GM21526 (cell line): ENCODE data around the gene KCTD12.

ENCODE experiments used
- ATAC-seq: cut with Tn5 transposase; IDR thresholded peaks from one replicate; pipeline ENCODE4 v1.9.1; 2021; ENCODE audit warnings: moderate library complexity; ENCODE audit not compliant: unreplicated experiment, low FRiP score

Gene KCTD12

DNA sequence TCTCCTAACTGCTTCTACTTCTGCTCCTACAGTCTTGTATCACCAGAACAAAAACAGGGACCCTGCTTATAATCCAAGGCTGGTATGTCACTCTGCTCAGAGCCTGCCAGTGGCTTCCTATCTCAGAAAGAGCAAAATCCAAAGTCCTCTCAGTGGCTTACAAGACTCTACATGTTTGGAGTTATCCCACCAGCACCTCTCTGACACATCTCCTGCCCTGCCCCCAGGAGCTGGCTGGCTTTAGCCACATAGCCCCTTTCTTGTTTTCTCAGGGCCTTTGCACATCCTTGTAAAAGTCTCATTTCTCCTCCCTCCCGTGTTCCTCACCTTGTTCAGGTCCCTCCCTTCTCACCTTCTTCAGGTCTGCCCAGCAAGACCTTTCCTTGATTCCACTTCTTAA is 2.2 kb upstream of the KCTD12 start:
- no peak for ATAC-seq

DNA sequence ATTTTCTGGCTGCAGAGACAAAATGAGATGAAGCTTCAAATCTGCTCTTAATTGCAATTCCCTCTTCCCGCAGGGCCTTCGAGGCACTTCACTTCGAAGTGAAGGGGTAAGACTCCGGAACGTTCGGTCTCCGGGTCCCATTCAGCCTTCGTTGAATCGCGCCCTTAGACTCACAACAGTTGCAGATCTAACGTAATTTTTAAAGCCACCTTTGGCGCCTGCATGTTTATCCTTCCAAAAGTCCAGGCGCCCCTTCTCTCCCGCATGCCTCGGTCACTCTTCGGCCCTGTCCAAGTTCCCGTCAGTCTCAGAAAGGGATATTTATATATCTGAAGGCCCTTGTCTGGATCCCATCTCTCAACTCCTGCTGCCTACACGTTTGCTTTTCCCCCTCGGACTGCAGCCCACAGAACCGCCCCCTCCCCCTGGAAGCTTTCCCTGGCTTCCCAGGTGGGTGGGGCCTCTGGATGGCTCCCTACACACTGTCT is 915 bp upstream of the KCTD12 start:
- ATAC-seq, result no peak

DNA sequence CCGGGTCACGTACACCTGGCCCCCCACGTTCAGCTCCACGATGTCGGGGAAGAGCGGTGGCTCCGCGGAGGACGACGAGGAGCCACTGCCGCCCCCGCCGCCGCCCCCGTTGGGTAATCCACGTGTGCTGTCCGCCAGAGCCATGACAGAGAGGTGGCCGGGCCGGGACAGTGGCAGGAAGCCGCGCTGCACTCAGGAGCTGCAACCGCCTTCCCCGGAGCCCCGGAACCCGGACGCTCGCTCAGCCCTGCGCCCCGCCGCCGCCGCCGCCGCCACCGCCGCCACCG is 257 bp downstream of the KCTD12 start:
- ATAC-seq, result no peak

DNA sequence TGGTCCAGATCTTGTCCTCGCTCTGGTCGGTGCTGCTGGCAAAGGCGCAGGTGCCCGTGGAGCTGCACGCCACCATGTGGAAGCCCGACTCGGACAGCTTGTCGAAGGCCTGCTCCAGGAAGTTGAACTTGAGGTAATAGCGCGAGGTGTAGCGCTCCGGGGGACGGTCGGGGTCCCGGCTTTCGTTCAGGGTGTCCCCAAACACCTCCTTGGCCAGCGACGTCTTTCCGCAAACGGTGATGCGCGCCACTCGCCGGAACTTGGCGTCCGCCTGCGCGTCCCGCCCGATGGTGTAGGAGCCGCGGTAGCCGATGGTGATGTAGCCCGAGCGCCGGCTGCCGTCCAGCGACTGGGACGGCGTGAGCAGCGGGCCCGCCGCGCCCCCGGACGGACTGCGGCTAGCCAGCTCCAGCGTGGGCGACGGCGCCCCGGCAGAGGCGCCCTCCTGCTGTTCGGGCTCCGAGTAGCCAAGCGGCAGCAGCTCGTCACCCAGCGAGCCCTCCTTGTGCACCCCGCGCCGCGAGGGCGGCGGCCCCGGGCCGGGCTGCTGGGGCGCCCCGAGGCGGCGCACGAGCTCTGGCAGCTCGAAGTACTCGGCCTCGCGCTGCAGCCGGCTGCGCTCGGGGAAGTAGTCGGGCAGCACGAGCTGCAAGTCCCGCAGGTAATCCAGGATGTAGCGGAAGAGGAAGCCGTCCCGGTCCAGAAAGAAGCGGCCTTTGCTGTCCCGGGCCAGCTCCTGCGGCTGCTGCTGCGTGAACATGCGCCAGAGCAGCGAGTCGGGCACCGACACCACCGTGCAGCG is 801 bp downstream of the KCTD12 start:
- ATAC-seq, result peak; percentile 48

DNA sequence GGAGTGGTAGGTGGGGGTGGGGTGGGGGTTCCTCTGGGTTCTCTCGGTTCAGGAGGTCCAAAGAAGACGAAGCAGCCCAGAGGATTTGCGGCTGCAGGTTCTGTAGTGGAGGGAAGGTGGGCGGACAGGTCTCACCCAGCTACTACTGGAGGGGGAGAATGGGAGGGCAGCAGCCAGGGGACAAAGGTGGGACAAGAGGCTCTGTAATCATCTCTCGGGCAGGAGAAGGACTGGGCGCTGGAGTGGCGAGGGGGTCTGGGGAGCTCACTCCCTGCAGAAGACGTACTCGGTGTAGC is 1.4 kb downstream of the KCTD12 start:
- no peak for ATAC-seq

DNA sequence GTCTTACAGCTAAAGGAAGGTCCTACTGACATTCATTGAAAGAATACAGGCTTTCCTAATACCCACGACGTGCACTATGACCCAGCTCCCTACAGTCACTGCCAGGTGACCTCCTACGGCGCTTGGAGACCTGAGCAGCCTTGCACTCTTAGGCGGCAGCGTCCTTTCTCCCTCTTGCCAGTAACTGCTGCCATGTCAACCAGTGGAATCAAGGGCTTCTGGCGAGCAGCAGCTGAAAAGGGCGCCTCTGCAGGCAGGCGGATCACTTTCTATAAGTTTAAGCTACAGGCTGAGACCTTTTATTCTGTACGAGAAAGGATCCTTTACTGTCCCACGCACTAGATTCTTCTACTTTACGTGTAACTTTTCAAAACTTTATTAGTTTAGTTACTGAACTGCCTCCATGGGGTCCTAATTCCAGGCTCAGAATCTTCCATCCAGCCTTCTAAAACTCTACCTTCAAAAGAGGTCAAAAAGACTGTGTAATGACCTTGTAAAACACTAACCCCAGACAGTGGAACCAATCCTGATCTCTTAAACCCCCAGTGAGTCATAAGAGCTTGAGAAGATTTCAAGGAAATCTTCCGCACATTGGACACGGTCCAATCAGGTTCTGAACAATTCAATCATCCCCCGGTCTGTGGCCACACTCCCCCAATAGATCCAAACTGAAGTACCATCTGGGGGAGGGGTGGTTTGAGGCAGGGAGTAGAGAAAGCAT is 1.9 kb downstream of the KCTD12 start:
- no peak for ATAC-seq

DNA sequence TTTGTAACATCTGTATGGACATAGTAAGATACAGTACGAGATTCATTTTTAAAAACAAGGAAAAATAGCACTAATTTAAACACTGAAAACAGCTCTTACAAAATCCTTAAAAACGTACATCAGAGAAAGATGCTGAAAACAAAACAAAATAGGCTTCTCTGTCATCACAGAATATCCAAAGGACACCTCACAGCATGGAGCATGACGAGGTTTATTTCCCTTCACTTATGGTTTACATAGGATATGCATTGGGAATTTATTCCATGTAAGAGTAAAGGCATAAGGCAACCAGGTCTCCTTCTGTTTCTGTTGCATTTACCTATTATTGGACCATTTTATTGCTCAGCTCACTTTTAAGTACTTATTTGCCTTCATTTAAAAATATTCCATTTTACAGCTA is 3.0 kb downstream of the KCTD12 start:
- ATAC-seq, result no peak

DNA sequence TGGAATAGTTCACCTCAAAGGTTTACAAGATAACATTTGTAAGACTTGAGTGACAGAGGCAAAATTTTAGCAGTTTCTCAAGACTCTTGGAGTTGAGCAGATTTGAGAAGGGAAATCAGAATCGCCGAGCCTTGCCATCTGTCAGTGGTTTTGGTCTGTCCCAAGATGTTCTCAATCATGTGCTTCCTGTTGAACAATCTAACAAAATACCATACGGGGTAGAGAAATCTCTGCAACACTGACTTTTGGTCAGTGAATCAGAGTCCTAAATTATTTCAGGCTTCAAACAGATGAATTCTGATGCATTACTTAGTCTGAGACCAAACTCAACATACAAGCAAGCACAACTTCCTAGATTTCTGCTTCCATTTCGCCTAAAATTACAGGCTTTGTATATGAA is 3.8 kb downstream of the KCTD12 start:
- no peak for ATAC-seq

DNA sequence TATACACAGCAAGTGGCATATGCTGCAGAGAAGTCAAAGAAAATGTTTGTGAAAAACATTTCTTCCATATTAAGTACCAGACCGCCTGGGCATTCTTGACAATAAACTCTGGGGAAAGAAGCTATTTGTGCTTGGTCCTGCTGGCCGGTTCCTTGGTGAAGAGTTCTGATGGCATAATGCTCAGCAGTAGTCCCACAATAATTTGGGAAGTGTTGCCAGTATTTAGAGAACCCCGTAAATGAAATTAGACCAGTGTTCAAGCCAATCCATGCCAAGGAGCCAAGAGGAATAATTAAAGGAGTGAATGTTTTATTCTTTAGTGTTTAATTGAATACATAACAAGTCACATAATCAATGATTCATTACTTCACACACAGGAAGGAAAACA is 6.3 kb downstream of the KCTD12 start:
- peak; percentile 27 for ATAC-seq

DNA sequence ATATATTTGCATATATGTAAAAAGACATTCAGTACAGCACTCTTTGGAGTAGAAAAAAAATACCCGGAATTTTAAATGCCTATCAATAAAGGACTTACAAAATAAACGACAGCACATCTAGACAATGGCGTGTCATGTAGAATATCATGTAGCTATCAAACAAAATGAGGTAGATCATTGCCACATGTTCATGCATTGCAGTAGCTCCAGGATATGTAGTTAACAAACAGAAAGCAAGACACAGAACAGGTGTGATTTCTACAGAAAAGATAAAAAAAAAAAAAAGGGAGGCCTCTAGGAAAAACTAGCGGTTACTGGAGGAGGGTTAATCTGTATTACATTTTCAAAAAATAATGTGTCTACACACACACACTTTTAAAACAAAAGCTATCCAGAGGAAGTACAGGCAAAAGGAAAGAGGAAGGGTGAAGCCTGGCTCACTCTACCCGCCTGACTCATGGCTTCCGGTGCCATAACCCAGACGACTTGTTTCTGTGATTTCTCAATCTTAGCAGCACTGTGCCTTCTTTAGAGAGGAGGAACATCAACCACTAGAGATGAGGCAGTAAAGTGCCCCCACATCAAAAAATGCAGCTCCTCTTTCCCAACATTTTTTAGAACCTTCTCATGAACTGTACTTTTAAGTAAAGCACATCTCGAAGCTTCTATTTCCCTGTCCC is 6.9 kb downstream of the KCTD12 start:
- ATAC-seq, result peak; percentile 95

DNA sequence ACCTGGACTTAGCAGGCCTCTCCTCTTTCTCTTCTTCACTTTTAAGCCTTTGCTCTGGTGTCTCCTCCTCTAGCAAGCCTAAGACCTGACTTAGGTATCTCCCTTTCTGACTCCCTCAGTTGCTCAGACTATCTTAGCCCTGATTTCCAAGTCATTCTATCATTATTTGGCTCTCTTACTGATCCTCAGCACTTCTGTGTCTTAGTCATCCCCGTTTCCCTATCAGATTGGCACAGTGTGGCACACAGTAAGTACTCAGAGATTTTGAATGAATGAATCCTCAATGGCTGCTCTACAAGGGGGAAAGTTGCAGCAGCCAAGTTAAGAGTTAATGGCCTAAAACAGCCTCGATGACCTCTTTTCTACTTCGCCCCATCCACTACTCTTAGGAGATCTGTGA is 8.2 kb downstream of the KCTD12 start:
- ATAC-seq, result no peak

DNA sequence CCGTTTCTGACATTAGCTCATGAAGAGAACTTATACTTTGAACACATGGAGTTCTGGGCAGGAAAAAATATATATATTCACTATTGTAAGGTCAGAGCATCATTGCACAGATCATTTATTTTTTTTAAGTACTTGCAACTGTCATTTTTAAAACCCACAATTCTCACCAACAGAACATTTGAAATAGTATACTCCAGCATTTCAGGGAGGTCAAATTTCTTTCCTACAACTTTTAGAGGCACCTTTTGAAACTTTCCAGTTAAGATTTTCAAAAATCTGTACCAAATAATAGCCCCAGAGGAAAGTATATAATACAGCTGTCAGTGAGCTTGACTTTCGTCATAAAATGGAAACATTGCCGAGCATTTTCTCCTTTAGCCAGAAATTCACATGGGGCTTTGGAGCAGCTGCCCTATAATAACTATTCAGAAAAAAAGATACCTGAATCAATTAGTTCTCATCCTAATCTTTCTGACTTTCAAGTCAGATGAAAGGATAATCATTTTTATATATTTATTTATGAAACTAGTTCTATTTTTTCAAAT is 10.9 kb downstream of the KCTD12 start:
- ATAC-seq, result no peak

DNA sequence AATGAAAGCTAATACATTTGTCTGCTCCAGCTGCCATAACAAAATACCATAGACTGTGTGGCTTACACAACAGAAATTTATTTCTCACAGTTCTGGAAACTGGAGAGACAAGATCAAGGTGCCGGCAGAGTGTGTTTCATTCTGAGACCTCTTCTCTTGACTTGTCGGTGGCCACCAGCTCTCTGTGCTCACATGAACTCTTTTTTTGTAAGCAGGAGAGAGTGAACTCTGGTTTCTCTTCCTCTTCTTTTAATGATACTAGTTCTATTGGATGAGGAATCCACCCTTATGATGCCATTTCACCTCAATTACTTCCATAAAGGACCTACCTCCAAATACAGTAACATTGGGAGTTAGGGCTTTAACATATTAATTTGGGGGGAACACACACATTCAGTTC is 11.7 kb downstream of the KCTD12 start:
- peak; percentile 87 for ATAC-seq

DNA sequence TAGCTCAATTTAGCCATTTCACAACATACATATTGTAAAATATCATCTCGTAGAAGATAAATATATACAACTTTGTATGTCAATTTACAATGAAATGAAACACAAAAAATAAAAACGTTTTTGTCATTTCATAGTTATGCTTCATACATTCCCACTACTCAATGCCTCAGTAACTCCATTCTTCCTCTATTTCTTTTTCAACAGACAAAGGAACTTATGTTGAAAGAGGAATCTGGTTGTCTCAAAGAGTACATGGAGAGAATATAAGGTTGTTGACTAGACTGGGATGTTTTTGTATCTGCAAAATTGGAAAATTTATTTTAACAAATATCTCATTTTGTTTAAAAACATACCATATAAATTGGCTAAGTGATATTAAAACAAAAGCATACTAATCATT is 12.8 kb downstream of the KCTD12 start:
- ATAC-seq, result no peak

DNA sequence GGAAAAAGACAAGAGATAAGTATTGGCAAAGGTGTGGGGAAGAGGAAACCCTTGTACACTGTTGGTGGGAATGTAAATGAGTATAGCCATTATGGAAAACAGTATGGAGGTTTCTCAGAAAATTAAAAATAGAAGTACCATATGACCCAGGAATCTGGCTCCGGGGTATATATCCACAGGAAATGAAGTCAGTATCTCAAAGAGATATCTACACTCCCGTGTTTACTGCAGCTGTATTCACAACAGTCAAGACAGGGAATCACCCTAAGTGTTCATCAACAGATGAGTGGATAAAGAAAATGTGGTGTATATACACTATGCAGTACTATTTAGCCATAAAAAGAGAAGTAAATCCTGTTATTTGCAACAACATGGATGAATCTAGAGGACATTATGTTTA is 13.5 kb downstream of the KCTD12 start:
- ATAC-seq, result no peak

DNA sequence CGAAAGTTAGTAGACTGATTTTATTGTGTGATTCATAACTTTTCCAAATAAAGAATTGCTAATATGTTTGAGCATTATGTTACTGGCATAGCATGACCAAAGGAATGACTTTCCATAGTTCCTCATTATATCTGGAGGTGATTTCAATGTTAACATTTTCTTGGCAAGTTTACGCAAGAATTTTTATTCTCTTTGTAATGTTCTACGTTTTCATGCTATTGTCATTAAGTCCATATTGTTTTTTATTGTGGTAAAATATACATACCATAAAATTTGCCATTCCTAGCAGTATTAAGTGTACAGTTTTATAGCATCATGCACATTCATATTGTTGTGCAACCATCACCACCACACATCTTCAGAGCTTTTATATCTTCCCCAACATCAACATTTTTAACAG is 14.8 kb downstream of the KCTD12 start:
- no peak for ATAC-seq

DNA sequence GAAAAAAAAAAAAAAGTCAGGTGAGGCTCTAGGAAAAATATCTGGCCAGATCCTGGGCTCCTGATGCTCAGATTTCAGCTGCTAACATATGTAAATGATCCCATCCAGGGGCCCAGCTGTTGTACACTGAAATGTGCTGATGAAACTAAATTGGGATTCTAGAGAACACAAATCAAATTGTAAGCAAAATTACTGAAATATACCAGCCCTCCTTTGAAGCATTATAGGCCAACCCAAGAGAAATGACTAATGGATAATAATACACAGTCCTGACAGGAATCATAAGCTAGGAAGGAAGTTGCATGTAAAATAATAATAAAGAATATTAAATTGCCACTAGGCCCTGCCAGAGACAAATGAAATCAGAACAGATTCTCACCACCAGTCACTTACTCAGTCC is 17.8 kb downstream of the KCTD12 start:
- no peak for ATAC-seq

DNA sequence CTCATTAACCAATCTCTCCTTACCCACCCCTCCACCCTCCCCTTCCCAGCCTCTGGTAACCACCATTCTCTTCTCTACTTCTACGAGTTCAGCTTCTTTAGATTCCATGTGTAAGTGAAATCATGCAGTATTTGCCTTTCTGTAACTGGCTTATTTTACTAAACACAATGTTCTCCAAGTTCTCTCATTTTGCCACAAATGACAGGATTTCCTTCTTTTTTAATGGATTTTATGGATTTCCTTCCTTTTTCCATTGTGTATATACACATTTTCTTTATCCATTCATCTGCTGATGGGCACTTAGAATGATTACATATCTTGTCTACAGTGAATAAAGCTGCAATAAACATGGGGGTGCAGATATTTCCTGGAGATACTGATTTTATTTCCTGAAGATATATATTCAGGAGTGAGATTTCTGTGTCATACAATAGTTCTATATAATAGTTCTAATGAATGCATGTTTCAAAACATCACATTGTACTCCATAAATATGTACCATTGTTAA is 20.2 kb downstream of the KCTD12 start:
- no peak for ATAC-seq

DNA sequence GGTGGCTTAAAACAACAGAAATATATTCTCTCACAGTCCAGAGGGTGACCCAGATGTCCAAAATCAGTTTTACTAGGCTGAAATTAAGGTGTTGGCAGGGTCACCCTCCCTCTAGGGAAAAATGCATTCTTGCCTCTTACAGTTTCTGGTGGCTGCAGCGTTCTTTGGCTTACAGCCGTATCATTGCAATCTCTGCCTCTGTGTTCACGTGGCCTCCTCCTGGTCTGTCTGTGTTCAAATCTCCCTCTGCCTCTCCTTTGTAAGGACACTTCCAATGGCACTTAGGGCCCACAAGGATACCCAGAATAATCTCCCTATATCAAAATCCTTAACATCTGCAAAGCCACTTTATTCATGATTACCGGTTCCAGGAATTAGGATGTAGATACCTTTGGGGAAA is 21.1 kb downstream of the KCTD12 start:
- no peak for ATAC-seq

DNA sequence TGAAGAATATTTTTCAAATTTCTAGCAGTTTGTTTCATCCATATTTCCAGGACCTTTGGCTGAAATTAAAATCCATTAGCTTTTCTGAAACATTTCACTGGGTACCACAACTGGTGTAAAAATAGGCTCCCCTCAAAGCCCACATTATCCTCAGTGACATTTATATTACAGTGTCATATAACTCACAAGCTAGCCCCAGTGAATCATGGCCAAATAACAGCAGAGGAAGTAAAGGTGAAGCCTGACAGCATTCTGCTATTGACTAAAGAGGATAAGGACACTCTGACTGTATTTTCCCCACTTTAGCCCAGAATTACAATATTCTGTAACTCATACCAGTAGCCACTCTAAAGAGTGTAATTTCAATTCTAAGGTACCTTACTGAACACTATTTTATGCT is 21.9 kb downstream of the KCTD12 start:
- no peak for ATAC-seq

DNA sequence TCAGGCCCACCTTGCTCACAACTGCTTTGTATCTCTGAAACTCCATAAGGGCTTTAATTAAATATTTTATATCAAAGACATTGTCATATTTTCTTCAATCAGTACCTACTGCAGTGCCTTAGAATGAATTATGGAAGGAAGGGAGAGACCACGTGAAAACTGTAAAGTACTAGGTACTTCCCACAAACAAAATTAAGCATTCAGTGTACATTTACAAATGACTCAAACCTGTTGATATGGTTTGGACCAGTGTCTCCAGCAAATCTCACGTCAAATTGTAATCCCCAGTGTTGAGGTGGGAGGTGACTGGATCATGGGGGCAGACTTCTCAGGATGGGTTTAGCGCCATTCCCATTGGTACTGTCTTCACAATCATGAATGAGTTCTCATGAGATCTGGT is 23.2 kb downstream of the KCTD12 start:
- no peak for ATAC-seq
